GM19193 (cell line): ENCODE measurements around the gene IL16.

ENCODE experiments used
- POLR2A ChIP-seq: IDR thresholded peaks from 4 replicates; pipeline ENCODE4 v1.6.1; 2011; ENCODE audit not compliant: insufficient read depth, insufficient read length; ENCODE audit errors: extremely low read depth

IL16 gene

GRCh38 chr15:81310480-81310879 lies 113.8 kb downstream of the IL16 start:
- no peak for TF ChIP-seq POLR2A

GRCh38 chr15:81311752-81312464 lies 115.2 kb downstream of the IL16 start:
- TF ChIP-seq POLR2A = no peak

- TF ChIP-seq POLR2A = no peak
These were observed 116.3 kb downstream of the IL16 start for GRCh38 chr15:81312790-81313543.

GRCh38 chr15:81313686-81314085 lies 117.0 kb downstream of the IL16 start:
- TF ChIP-seq POLR2A = no peak

GRCh38 chr15:81314378-81314777 lies 117.7 kb downstream of the IL16 start:
- TF ChIP-seq POLR2A = no peak

GRCh38 chr15:81315452-81316175 lies 118.9 kb downstream of the IL16 start:
- TF ChIP-seq POLR2A = no peak

GRCh38 chr15:81316267-81316666 lies 119.6 kb downstream of the IL16 start:
- TF ChIP-seq POLR2A = no peak

- no peak for TF ChIP-seq POLR2A
These were observed 121.0 kb downstream of the IL16 start for GRCh38 chr15:81317642-81318017.

- no peak for TF ChIP-seq POLR2A
These were observed 125.0 kb downstream of the IL16 start for GRCh38 chr15:81321667-81322066.

- TF ChIP-seq POLR2A = no peak
These were observed 126.1 kb downstream of the IL16 start for GRCh38 chr15:81322676-81323253.

GRCh38 chr15:81323559-81323943 lies 126.9 kb downstream of the IL16 start:
- no peak for TF ChIP-seq POLR2A

GRCh38 chr15:81323944-81324881 lies 127.5 kb downstream of the IL16 start, which contains the start of gene STARD5:
Gene STARD5, minus strand, starts transcription at chr15:81324141. Its CDS starts 42 bp downstream, at chr15:81324099.
- peak; percentile 77 for TF ChIP-seq POLR2A

GRCh38 chr15:81326466-81327212 lies 130.0 kb downstream of the IL16 start:
- TF ChIP-seq POLR2A = no peak
